ENCODE measurements around the gene VSTM5.
A peak's percentile ranks its signal among the peaks of the same experiment; 100 is the strongest.
"Not testable (repeated sequence)": the region's sequence is repeated elsewhere in the genome, so short reads cannot be mapped to it uniquely, and the experiment has no call there.

Gene VSTM5

GRCh38 chr11:93784935-93785360, 65.5 kb downstream of the VSTM5 start:
- DNase-seq: no peak

GRCh38 chr11:93784145-93784934, 66.1 kb downstream of the VSTM5 start, which contains the start of gene MED17:
Gene MED17, plus strand, starts transcription at chr11:93784282. Its CDS starts 232 bp downstream, at chr11:93784514.
- DNase-seq: peak; percentile 93

- no peak for DNase-seq
These were observed 66.7 kb downstream of the VSTM5 start for GRCh38 chr11:93783765-93784144.

GRCh38 chr11:93783362-93783761, 67.1 kb downstream of the VSTM5 start:
- no peak for DNase-seq

- no peak for DNase-seq
These were observed 75.1 kb downstream of the VSTM5 start for GRCh38 chr11:93775289-93775688.

- not testable (repeated sequence) for DNase-seq
These were observed 75.9 kb downstream of the VSTM5 start for GRCh38 chr11:93774560-93774959.

- DNase-seq: no peak
These were observed 76.7 kb downstream of the VSTM5 start for GRCh38 chr11:93773601-93774200.

- DNase-seq: no peak
These were observed 77.4 kb downstream of the VSTM5 start for GRCh38 chr11:93773045-93773477.

- DNase-seq: no peak
These were observed 78.3 kb downstream of the VSTM5 start for GRCh38 chr11:93772123-93772522.

GRCh38 chr11:93770160-93770559, 80.3 kb downstream of the VSTM5 start:
- no peak for DNase-seq
